K562 (cell line): ENCODE measurements around the gene GAB1. TPM values are rescaled to one million over a fixed set of nuclear protein-coding genes. Genes with fewer than 3 reads are reported as not detected.

ENCODE experiments used
- ATAC-seq: fragments of 200-7000 bp; cut with Tn5 transposase; 3 replicates; pipeline ENCODE4 v1.9.1; 2020; ENCODE audit warnings: moderate library complexity
- BruUV-seq: library from RNA; stranded (reverse); fragments of 400-500 nt; replicated peaks from 2 replicates; lab custom pipeline; 2021; lab: Mats Ljungman, UMichigan
- CTCF ChIA-PET: fragments of 300-600 bp; formaldehyde crosslinking; extraction: SDS; loops from one replicate; lab custom pipeline; 2021; ENCODE audit warnings: low intra/inter-chr PET ratio; lab: Yijun Ruan, JAX
- POLR2A ChIA-PET: fragments of 300-600, 350-650 bp; sonication (Branson Sonifier 250); formaldehyde crosslinking; extraction: SDS; loops from one replicate; lab custom pipeline; 2021; ENCODE audit warnings: antibody characterized with exemption, inconsistent platforms; lab: Yijun Ruan, JAX
- DNase-seq, 4 experiments: peaks; one replicate each; pipeline versions ENCODE4 v3.0.0 to v3.0.0-alpha.2; 2011 to 2018; ENCODE audit warnings: low spot score in 3 of 4, mixed read lengths in 3 of 4; ENCODE audit errors: extremely low read depth in 1 of 4
- FAIRE-seq: peaks from 2 replicates; lab custom pipeline; 2011; peaks lifted over from hg19 to GRCh38; lab: Jason Lieb, UNC
- H2AFZ ChIP-seq: 2 replicates; pipeline ENCODE4 v1.6.0; 2011; ENCODE audit warnings: low read depth, low read length, control low read depth, inconsistent platforms
- H3K27ac ChIP-seq: fragments of 200-600 bp; 3 replicates; pipeline ENCODE4 v1.8.0; 2011; ENCODE audit warnings: low read depth, mild to moderate bottlenecking, control low read depth, inconsistent platforms, low read length, moderate library complexity, mixed read lengths; ENCODE audit errors: extremely low read depth
- H3K27me3 ChIP-seq, 2 experiments: fragments of 300-600 bp in 1 of 2; 2 replicates in 1 of 2; 3 replicates in 1 of 2; pipeline versions ENCODE4 v1.6.0 to v1.8.0; 2011; ENCODE audit warnings: inconsistent platforms in 2 of 2, low read length in 2 of 2, mild to moderate bottlenecking in 1 of 2, mixed read lengths in 1 of 2, moderate library complexity in 1 of 2; ENCODE audit not compliant: control insufficient read depth in 2 of 2, insufficient read depth in 2 of 2
- H3K36me3 ChIP-seq: fragments of 300-600 bp; 3 replicates; pipeline ENCODE4 v1.8.0; 2011; ENCODE audit warnings: mild to moderate bottlenecking, low read length, inconsistent platforms; ENCODE audit not compliant: control insufficient read depth, insufficient read depth
- H3K4me1 ChIP-seq, 2 experiments: fragments of 200-600 bp in 1 of 2; replicated peaks in 1 of 2; 2 replicates in 1 of 2; 3 replicates in 1 of 2; pipeline versions ENCODE4 v1.5.1 to v1.8.0; 2011; ENCODE audit warnings: inconsistent platforms in 2 of 2, low read length in 2 of 2, mild to moderate bottlenecking in 1 of 2, mixed read lengths in 1 of 2, moderate library complexity in 1 of 2; ENCODE audit not compliant: control insufficient read depth in 2 of 2, insufficient read depth in 2 of 2
- H3K4me2 ChIP-seq: 2 replicates; pipeline ENCODE4 v1.6.1; 2011; ENCODE audit warnings: low read length, control low read depth, inconsistent platforms, mixed read lengths; ENCODE audit not compliant: insufficient read depth
- H3K4me3 ChIP-seq: fragments of 200-600 bp; sonication (generic), shearing (Covaris generic); 2 replicates; pipeline ENCODE4 v1.5.1; 2016; ENCODE audit warnings: control low read depth, inconsistent platforms
- H3K79me2 ChIP-seq: fragments of 200-600 bp; 3 replicates; pipeline ENCODE4 v1.8.0; 2011; ENCODE audit warnings: low read length, inconsistent platforms; ENCODE audit not compliant: control insufficient read depth, insufficient read depth
- H3K9ac ChIP-seq, 2 experiments: 2 replicates each; pipeline versions ENCODE4 v1.6.0 to v1.6.1; 2011; ENCODE audit warnings: low read depth in 2 of 2, low read length in 2 of 2, control low read depth in 1 of 2, inconsistent platforms in 1 of 2, mild to moderate bottlenecking in 1 of 2, mixed read lengths in 1 of 2; ENCODE audit not compliant: insufficient read depth in 1 of 2
- H3K9me1 ChIP-seq: one replicate; pipeline ENCODE4 v1.6.0; 2011; ENCODE audit warnings: inconsistent platforms, mild to moderate bottlenecking, low read length, moderate library complexity; ENCODE audit not compliant: control insufficient read depth, insufficient read depth
- H3K9me3 ChIP-seq: replicated peaks from 2 replicates; pipeline ENCODE4 v1.5.1; 2011; ENCODE audit warnings: low read depth, low read length, inconsistent platforms; ENCODE audit not compliant: control insufficient read depth, insufficient read depth
- H4K20me1 ChIP-seq: replicated peaks from 2 replicates; pipeline ENCODE4 v1.6.1; 2011; ENCODE audit warnings: low read length, inconsistent platforms, mixed read lengths; ENCODE audit not compliant: control insufficient read depth, insufficient read depth
- CBX2 ChIP-seq: fragments of 200-600 bp; sonication (generic); IDR thresholded peaks from one replicate; pipeline ENCODE4 v1.6.1; 2012; ENCODE audit warnings: mild to moderate bottlenecking, low read length, inconsistent platforms; ENCODE audit not compliant: insufficient read depth, poor library complexity, severe bottlenecking
- MAFF ChIP-seq: IDR thresholded peaks from 2 replicates; pipeline ENCODE4 v1.6.1; 2012; ENCODE audit warnings: low read length, improper control_type of control experiment
- RB1 ChIP-seq: fragments of 450-650 bp; IDR thresholded peaks from 2 replicates; pipeline ENCODE4 v1.6.1; 2017; ENCODE audit warnings: low read depth, mild to moderate bottlenecking
- SAFB ChIP-seq: fragments of 200-400 bp; formaldehyde crosslinking; IDR thresholded peaks from 2 replicates; pipeline ENCODE4 v1.6.1; 2017; ENCODE audit warnings: low read depth, low read length, borderline replicate concordance
- TOE1 ChIP-seq, 2 experiments: fragments of 450-650 bp in 1 of 2; sonication (generic) in 1 of 2; formaldehyde crosslinking in 1 of 2; IDR thresholded peaks; 2 replicates each; pipeline versions ENCODE4 v1.7.1 to v1.8.0; 2016 to 2022; ENCODE audit warnings: borderline replicate concordance in 2 of 2, mild to moderate bottlenecking in 2 of 2, antibody characterized with exemption in 1 of 2, inconsistent platforms in 1 of 2, low read depth in 1 of 2, missing genetic modification reagents in 1 of 2, moderate library complexity in 1 of 2
- ZBTB7A ChIP-seq: IDR thresholded peaks from 2 replicates; pipeline ENCODE4 v1.6.1; 2011; ENCODE audit warnings: low read depth, mild to moderate bottlenecking, low read length, moderate library complexity, borderline replicate concordance; ENCODE audit not compliant: control insufficient read depth
- WGBS: fragments of 100-300 bp; shearing (Covaris generic); methylation state at CpG from one replicate; pipeline ENCODE4 v1.1.6; 2016; ENCODE audit warnings: low coverage, mixed read lengths; ENCODE audit not compliant: insufficient coverage; ENCODE audit errors: missing lambda C conversion rate; 5-methylcytosine and 5-hydroxymethylcytosine counted together
- in situ Hi-C: fragments of 300-500 bp; cut with MboI; formaldehyde crosslinking; loops from 4 replicates; pipeline ENCODE4 v1.15.0; 2018; ENCODE audit warnings: inconsistent platforms, mixed read lengths
- intact Hi-C: fragments of 100-400 bp; cut with micrococcal nuclease; formaldehyde crosslinking; loops from 2 replicates; pipeline ENCODE4 v1.14.2; 2022
- polyA plus RNA-seq, 8 experiments: library from polyadenylated mRNA; depleted of rRNA in 4 of 8; stranded (reverse) in 5 of 8; unstranded in 3 of 8; fragments of >200 nt; fragmentation: Nextera tagmentation in 2 of 8; fragmentation: Illumina TruSeq in 1 of 8; extraction: Ambion mirVana in 2 of 8; extraction: Trizol in 1 of 8; gene quantifications; 2 replicates each; pipeline versions ENCODE4 v1.2.1 to v1.2.3, GENCODE V29; 2011 to 2014; ENCODE audit warnings: inconsistent platforms in 1 of 8, missing spikeins in 1 of 8
- total RNA-seq, 7 experiments: library from RNA; depleted of rRNA in 6 of 7; stranded (reverse); fragments of >200 nt in 6 of 7; fragmentation: Illumina TruSeq in 2 of 7; extraction: Trizol in 2 of 7; gene quantifications; 2 replicates each; pipeline versions ENCODE4 v1.2.1 to v1.2.3, GENCODE V29; 2011 to 2021; ENCODE audit warnings: low replicate concordance in 1 of 7
- TF ChIP-seq, protein P1 (sequence below), 3 experiments: fragments of 200-800 bp in 1 of 3; sonication (Bioruptor generic) in 1 of 3; sonication (generic) in 1 of 3; formaldehyde crosslinking in 1 of 3; IDR thresholded peaks; 2 replicates each; pipeline versions ENCODE4 v1.6.1 to v1.8.0; 2016 to 2022; ENCODE audit warnings: mild to moderate bottlenecking in 2 of 3, missing compliant biosample characterization in 2 of 3, missing genetic modification characterization in 2 of 3, missing genetic modification reagents in 1 of 3

GAB1 gene
- total and polyA plus RNA-seq, 9 of the 15 experiments (the other 6 are each of a cell fraction or from before 2014, with no cell fraction given): 1.3 to 14.6 (median 7.5) TPM

DNA sequence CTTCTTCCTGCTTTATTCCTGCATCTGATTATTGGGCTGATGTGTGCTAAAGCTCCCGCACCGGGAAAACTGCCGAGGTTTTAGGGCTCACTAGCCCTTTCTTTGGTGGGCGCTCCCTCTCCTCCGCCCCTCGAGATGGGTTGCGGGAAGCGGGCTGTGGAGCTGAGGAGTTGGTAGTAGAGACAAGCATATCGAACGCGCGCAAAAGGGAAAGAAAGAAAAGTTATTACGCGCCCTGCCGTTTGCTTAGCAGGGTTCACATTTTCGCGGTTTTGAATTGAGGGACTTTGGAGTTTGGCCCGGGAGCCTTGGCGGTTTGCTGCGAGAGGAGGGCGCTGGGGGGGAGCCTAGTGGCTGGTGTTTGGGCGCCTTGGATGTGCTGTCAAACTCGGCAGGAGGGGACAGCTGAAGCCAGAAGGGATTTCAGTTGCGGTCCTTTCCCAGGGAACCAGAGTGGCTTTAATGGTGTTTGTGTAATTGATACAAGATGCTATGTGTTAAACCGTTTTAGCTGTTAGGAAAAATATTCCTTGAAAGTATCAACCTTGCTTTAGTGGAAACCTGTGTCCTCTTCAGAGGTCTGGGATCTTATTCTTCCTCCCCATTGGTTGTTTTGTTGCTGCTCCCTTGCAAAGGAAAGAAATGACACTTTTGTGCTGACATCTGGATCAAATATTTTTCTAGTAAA is 1.1 kb downstream of the GAB1 start:
- no peaks in the 10 kb centered on the region for H3K27me3 ChIP-seq
- no peaks in the 10 kb centered on the region for H3K9me3 ChIP-seq
- H3K4me1 ChIP-seq: peaks cover 9 to 27% of the 10 kb centered on the region in 2 experiments; a peak in 4 of 5 replicates
- peaks cover 42% of the 10 kb centered on the region for H3K79me2 ChIP-seq
- ATAC-seq (peak; percentile 23), FAIRE-seq (peak; percentile 67), DNase-seq (peak in 1 of 4 experiments; percentile 67)
- intact Hi-C loops: loop anchor here (2.0 to 5.0 kb wide), 3 partner anchors 37 to 175 kb away; partner anchors contain the start of gene SMARCA5
- H3K27ac ChIP-seq: peak overlapping the region; percentile 64; the same call in 2 of the 3 replicates
- H3K9me1 ChIP-seq: no peaks in the 10 kb centered on the region
- BruUV-seq: no TSS peak
- peak overlapping the region; percentile 76 for H2AFZ ChIP-seq
- POLR2A ChIA-PET: interaction anchor here (0.6 to 1.7 kb wide), 9 partner anchors 10 to 174 kb away, joined by 3 to 4 read pairs (median 3); no protein-coding TSS in a partner anchor
- TF ChIP-seq SAFB: no peak
- peak; percentile 42; the same call in 1 of the 2 replicates for TF ChIP-seq ZBTB7A
- TF ChIP-seq, protein P1, sequence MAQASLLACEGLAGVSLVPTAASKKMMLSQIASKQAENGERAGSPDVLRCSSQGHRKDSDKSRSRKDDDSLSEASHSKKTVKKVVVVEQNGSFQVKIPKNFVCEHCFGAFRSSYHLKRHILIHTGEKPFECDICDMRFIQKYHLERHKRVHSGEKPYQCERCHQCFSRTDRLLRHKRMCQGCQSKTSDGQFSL (CRISPR knock-in tag; IDR thresholded peaks at IDR 0.05): no peak
- TF ChIP-seq, protein P1 (tag; IDR thresholded peaks at IDR 0.05): 0 out of 4 replicates have a peak, but pooled peaks of 1 of the 2 experiments have one; percentile 35
- TF ChIP-seq MAFF: no peak
- peak; percentile 39; the same call in 1 of the 2 replicates for TF ChIP-seq RB1
- TF ChIP-seq CBX2: peak; percentile 87
- no peak for TF ChIP-seq TOE1 (IDR thresholded peaks at IDR 0.05; ENCODE audit: borderline replicate concordance)
- no peak for TF ChIP-seq TOE1 (CRISPR knock-in tag; IDR thresholded peaks at IDR 0.05; ENCODE audit: borderline replicate concordance, low read depth)
- peak overlapping the region; percentile 64 to 91 for H3K9ac ChIP-seq
- 2% methylated on average over 25 of the region's 25 CpGs for WGBS
- CTCF ChIA-PET: no interaction called here
- H3K4me2 ChIP-seq: peak overlapping the region; percentile 83
- H4K20me1 ChIP-seq: no peaks in the 10 kb centered on the region
- H3K4me3 ChIP-seq: peak overlapping the region; percentile 84
- no peaks in the 10 kb centered on the region for H3K36me3 ChIP-seq
- in situ Hi-C loops: no loop called here
